ENCODE data around the gene PDZD7. TPM values are rescaled to one million over a fixed set of nuclear protein-coding genes. Genes with fewer than 3 reads are reported as not detected.

The PDZD7 gene
- total and polyA plus RNA-seq, 2 of the 8 experiments (the other 6 are each of a cell fraction or from before 2014, with no cell fraction given), result 0.88 to 1.6 TPM

DNA sequence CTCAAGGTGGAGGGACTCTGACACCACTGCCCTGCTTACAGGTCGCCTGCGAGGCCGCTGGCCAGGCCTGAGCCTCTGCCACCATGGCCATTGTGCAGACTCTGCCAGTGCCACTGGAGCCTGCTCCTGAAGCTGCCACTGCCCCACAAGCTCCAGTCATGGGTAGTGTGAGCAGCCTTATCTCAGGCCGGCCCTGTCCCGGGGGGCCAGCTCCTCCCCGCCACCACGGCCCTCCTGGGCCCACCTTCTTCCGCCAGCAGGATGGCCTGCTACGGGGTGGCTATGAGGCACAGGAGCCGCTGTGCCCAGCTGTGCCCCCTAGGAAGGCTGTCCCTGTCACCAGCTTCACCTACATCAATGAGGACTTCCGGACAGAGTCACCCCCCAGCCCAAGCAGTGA, 28.5 kb downstream of the PDZD7 start (continued):
- TF ChIP-seq NANOG (IDR thresholded peaks at IDR 0.05; ENCODE audit: insufficient read depth, low read depth, low read length, poor library complexity, severe bottlenecking), result no peak
- TF ChIP-seq SAP30 (IDR thresholded peaks at IDR 0.05; ENCODE audit: insufficient read depth, insufficient replicate concordance, low read length), result no peak

Measured in H1 (cell line).